PFSK-1 (cell line): ENCODE measurements around the gene UPF1.

ENCODE experiments used
- FOXP2 ChIP-seq: optimal IDR thresholded peaks from 2 replicates; pipeline ENCODE3; 2011; ENCODE audit warnings: borderline replicate concordance, control low read depth, inconsistent platforms; ENCODE audit not compliant: insufficient read depth; ENCODE audit errors: extremely low read length, extremely low read depth
- POLR2AphosphoS5 ChIP-seq: IDR thresholded peaks from 2 replicates; pipeline ENCODE4 v1.6.1; 2012; ENCODE audit warnings: low read depth, mild to moderate bottlenecking, control low read depth, low read length, moderate library complexity
- REST ChIP-seq, 2 experiments: IDR thresholded peaks; 2 replicates each; pipeline versions ENCODE4 v1.6.1 to v1.8.0; 2011 to 2012; ENCODE audit warnings: low read depth in 2 of 2, low read length in 2 of 2, control low read depth in 1 of 2, inconsistent platforms in 1 of 2, mild to moderate bottlenecking in 1 of 2, moderate library complexity in 1 of 2; ENCODE audit not compliant: insufficient read depth in 1 of 2
- SIN3A ChIP-seq: IDR thresholded peaks from 2 replicates; pipeline ENCODE4 v1.6.1; 2012; ENCODE audit warnings: mild to moderate bottlenecking, low read length, moderate library complexity, borderline replicate concordance; ENCODE audit not compliant: insufficient read depth
- TAF1 ChIP-seq: IDR thresholded peaks from 2 replicates; pipeline ENCODE4 v1.6.1; 2012; ENCODE audit warnings: low read length, control low read depth, borderline replicate concordance; ENCODE audit not compliant: insufficient read depth

UPF1 gene

DNA sequence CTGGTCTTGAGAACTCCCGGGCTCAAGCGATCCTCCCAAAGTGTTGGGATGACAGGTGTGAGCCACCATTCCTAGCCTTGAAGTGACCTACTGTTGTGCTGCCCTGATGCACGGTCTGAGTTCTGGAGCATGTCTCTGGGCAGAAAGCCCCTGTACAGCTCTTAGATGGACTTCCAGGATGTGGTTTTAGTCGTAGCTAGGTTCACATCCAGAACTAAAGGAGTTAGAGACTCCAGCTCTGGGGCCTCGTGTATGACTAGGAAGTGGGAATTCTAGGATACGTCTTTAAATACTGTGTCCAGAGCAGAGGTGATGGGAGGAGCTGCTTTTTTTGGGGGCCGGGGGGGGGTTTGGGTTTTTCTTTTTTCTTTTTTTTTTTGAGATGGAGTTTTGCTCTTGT is 12.2 kb downstream of the UPF1 start:
- no peak for TF ChIP-seq FOXP2
- no peak for TF ChIP-seq SIN3A
- no peak for TF ChIP-seq POLR2AphosphoS5
- TF ChIP-seq REST (IDR thresholded peaks at IDR 0.05; ENCODE audit: insufficient read depth in 1 of 2, low read depth in 2 of 2, low read length in 2 of 2): no peak
- TF ChIP-seq TAF1: no peak

- TF ChIP-seq POLR2AphosphoS5 (no peak), SIN3A (no peak), TAF1 (no peak), REST (IDR thresholded peaks at IDR 0.05; ENCODE audit: insufficient read depth in 1 of 2, low read depth in 2 of 2, low read length in 2 of 2) (no peak), FOXP2 (no peak)
These were observed 13.1 kb downstream of the UPF1 start for GRCh38 chr19:18844806-18845329.

- TF ChIP-seq REST (IDR thresholded peaks at IDR 0.05; ENCODE audit: insufficient read depth in 1 of 2, low read depth in 2 of 2, low read length in 2 of 2) (no peak), SIN3A (no peak), TAF1 (no peak), FOXP2 (no peak), POLR2AphosphoS5 (no peak)
These were observed 14.2 kb downstream of the UPF1 start for GRCh38 chr19:18845961-18846360.

DNA sequence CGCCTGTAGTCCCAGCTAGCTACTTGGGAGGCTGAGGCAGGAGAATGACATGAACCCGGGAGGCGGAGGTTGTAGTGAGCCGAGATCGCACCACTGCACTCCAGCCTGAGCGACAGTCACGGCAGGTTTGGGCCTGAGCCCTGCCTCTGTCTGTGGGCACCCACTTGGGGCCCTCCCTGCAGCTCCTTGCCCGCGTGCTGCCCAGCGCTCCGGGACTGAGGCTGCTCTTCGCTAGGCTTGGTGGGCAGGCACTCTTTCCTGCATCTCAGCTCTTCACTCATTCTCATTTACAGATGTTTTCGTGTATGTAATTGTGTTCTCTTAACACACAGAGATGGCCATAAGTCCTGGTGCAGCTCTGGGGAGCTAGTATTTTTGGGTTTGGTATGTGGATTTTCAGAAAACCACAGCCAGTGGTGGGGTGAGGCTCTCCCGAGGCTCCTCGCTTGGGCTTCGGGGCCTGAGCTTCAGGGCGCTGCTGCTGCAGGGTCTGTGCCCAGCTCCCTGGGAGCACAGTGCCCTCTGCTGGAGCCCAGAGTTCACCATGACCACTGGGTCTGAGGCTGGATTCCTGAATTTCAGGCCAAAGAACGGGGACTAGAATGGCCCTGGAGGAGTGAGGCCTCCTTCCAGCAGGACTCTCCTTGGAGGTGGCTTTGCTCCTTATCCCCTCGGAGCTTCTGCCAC is 15.2 kb downstream of the UPF1 start:
- TF ChIP-seq POLR2AphosphoS5: no peak
- no peak for TF ChIP-seq TAF1
- TF ChIP-seq SIN3A: no peak
- no peak for TF ChIP-seq FOXP2
- no peak for TF ChIP-seq REST (IDR thresholded peaks at IDR 0.05; ENCODE audit: insufficient read depth in 1 of 2, low read depth in 2 of 2, low read length in 2 of 2)
